ENCODE measurements around the gene RFESD. TPM values are rescaled to one million over a fixed set of nuclear protein-coding genes. Genes with fewer than 3 reads are reported as not detected.

The RFESD gene
- 1 to 10 TPM; 2.4 to 9.8 (median 6.2) TPM for total RNA-seq

DNA sequence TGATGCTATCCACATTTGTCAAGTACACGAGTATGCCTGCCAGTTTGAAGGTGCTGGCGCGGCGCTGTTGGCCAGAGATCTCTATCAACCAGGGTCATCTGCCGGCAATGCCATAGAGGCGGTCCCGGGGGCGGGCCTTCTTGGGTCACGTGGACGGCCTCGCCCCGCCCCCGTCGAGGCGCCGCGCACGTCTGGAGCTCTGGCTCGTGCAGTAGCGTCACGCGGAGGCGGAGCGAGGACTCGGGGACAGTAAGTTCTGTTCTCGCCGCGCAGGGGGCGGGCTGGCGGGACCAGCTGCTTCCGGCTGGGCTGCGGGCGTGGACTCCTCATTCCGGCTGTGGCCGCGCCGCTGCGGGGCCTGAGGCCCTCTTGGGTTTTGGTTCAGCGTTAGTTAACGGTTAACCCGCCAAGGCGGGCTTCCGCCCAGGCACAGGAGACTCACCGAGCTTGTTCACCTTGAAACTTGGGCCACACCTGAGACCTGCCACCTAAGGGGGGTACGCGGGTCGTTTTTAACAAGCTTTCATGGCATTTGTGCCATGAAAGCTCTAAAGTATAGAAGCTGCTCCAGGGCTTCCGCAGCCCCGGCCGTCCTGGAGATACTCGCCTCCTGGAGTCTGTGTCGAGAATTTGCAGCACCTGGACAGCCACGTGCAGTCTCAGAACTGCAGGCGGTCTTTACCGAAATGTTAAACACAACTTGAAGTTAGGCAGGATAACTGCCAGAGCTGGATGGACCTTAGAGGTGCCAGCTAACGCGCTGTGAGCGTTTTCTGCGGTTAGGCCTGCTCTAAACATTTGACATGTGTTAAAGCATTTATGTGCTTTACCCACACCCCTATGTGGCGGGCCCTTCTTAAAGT lies at the start of gene RFESD:
RFESD (plus strand) TSS at position 209 of the 863 bp plus-strand sequence. CDS start 5,495 bp downstream, outside the sequence.
- peak in 1 of 2 donors; percentile 85 for TF ChIP-seq POLR2A (IDR thresholded peaks at IDR 0.05)
- TF ChIP-seq CTCF (IDR thresholded peaks at IDR 0.05): no peak
- intact Hi-C loops (cut with DNase I; ENCODE audit: low total_unique reads): no loop called here
- WGBS, 2 donors: 1% methylated on average over 42 to 58 of the region's 60 CpGs
- H3K4me3 ChIP-seq (ENCODE audit: low read depth, poor library complexity, severe bottlenecking): peak within 1 kb of the TSS; percentile 43
- peak; percentile 98 to 100 for DNase-seq (ENCODE audit: low spot score in 2 of 2)

- intact Hi-C loops (cut with DNase I; ENCODE audit: low total_unique reads): no loop called here
- WGBS, 2 donors: 86 to 100% methylated on average over 1 of the region's 1 CpG
Measured at GRCh38 chr5:95599252-95599651, 47.3 kb upstream of the RFESD start.

GRCh38 chr5:95600557-95600956 lies 46.0 kb upstream of the RFESD start:
- intact Hi-C loops (cut with DNase I; ENCODE audit: low total_unique reads): no loop called here
- 87 to 90% methylated on average over 1 of the region's 1 CpG for WGBS, 2 donors
- H3K4me3 ChIP-seq (ENCODE audit: low read depth, poor library complexity, severe bottlenecking): no peak overlapping the region
- no peak for DNase-seq (ENCODE audit: low spot score in 2 of 2)
- TF ChIP-seq POLR2A (IDR thresholded peaks at IDR 0.05): no peak
- no peak for TF ChIP-seq CTCF (IDR thresholded peaks at IDR 0.05)

More at GRCh38 chr5:95599252-95599651, 47.3 kb upstream of the RFESD start:
- H3K4me3 ChIP-seq (ENCODE audit: low read depth, poor library complexity, severe bottlenecking): no peak overlapping the region
- TF ChIP-seq CTCF (IDR thresholded peaks at IDR 0.05): no peak
- no peak for TF ChIP-seq POLR2A (IDR thresholded peaks at IDR 0.05)
- DNase-seq (ENCODE audit: low spot score in 2 of 2): no peak

DNA sequence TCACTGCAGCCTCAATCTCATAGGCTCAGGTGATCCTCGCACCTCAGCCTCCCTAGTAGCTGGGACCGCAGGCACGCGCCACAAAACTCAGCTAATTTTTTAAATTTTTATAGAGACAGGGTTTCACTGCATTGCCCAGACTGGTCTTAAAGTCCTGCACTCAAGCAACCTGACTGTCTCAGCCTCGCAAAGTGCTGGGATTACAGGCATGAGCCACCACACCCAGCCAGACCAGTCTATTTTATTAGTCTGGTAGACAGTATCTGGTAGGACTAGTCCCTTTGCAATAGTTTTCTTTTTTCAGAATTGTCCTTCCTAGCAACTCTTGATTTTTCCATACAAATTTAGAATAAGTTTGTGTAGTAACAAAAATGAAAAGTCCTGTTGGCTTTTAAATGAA lies 40.8 kb upstream of the RFESD start:
- TF ChIP-seq CTCF (IDR thresholded peaks at IDR 0.05) (no peak), POLR2A (IDR thresholded peaks at IDR 0.05) (no peak)
- DNase-seq (ENCODE audit: low spot score in 2 of 2): no peak
- intact Hi-C loops (cut with DNase I; ENCODE audit: low total_unique reads): no loop called here
- 96% methylated on average over 5 of the region's 5 CpGs for WGBS, 2 donors
- no peak overlapping the region for H3K4me3 ChIP-seq (ENCODE audit: low read depth, poor library complexity, severe bottlenecking)

GRCh38 chr5:95606419-95606818 lies 40.2 kb upstream of the RFESD start:
- DNase-seq (ENCODE audit: low spot score in 2 of 2): no peak
- 94 to 95% methylated on average over 1 of the region's 1 CpG for WGBS, 2 donors
- no peak overlapping the region for H3K4me3 ChIP-seq (ENCODE audit: low read depth, poor library complexity, severe bottlenecking)
- TF ChIP-seq POLR2A (IDR thresholded peaks at IDR 0.05): no peak
- no peak for TF ChIP-seq CTCF (IDR thresholded peaks at IDR 0.05)
- intact Hi-C loops (cut with DNase I; ENCODE audit: low total_unique reads): no loop called here

All from lower leg skin (tissue), 4 donors.